Thyroid gland (tissue), 4 donors: ENCODE measurements around the gene ITGA8. TPM values are rescaled to one million over a fixed set of nuclear protein-coding genes. Genes with fewer than 3 reads are reported as not detected.
"Not testable (repeated sequence)": the region's sequence is repeated elsewhere in the genome, so short reads cannot be mapped to it uniquely, and the experiment has no call there.

Source experiments
- DNase-seq, 2 donors: peaks; one replicate each; pipeline ENCODE4 v3.0.0-alpha.2; 2019
- H3K27ac ChIP-seq, 3 donors: fragments of 200-600 bp; sonication (generic); 1 replicate in 2 of 3; 2 replicates in 1 of 3; pipeline ENCODE4 v1.5.1; 2016 to 2019; ENCODE audit warnings: mild to moderate bottlenecking in 1 of 3, moderate library complexity in 1 of 3
- H3K27me3 ChIP-seq: fragments of 200-600 bp; sonication (generic); one replicate; pipeline ENCODE4 v1.5.1; 2019
- H3K36me3 ChIP-seq, 2 donors: fragments of 200-600 bp; sonication (generic); one replicate each; pipeline ENCODE4 v1.5.1; 2016 to 2019
- H3K4me1 ChIP-seq, 2 donors: fragments of 200-600 bp; sonication (generic); one replicate each; pipeline ENCODE4 v1.5.1; 2017 to 2019
- H3K4me3 ChIP-seq, 3 donors: fragments of 200-600 bp; sonication (generic); replicated peaks in 1 of 3; 1 replicate in 2 of 3; 2 replicates in 1 of 3; pipeline ENCODE4 v1.5.1; 2016; ENCODE audit warnings: mild to moderate bottlenecking in 1 of 3
- H3K9me3 ChIP-seq: fragments of 200-600 bp; sonication (generic); one replicate; pipeline ENCODE4 v1.5.1; 2017
- CTCF ChIP-seq, 6 experiments: fragments of 200-600 bp in 3 of 6; fragments of 450-650 bp in 3 of 6; sonication (generic) in 3 of 6; IDR thresholded peaks; one replicate each; pipeline ENCODE4 v1.5.1; 2016 to 2019; ENCODE audit warnings: antibody characterized with exemption in 6 of 6, mild to moderate bottlenecking in 2 of 6, inconsistent platforms in 1 of 6, moderate library complexity in 1 of 6
- POLR2A ChIP-seq, 2 donors: fragments of 450-650 bp; IDR thresholded peaks; one replicate each; pipeline ENCODE4 v1.6.1; 2017; ENCODE audit warnings: antibody characterized with exemption in 2 of 2, mild to moderate bottlenecking in 2 of 2, moderate library complexity in 1 of 2
- WGBS, 2 donors: methylation state at CpG; one replicate each; pipeline ENCODE4 v1.1.5; 2017; 5-methylcytosine and 5-hydroxymethylcytosine counted together
- intact Hi-C: fragments of 100-400 bp; cut with DNase I; formaldehyde crosslinking; loops from one replicate; pipeline ENCODE4 v1.15.1; 2023
- total RNA-seq, 4 donors: library from RNA; depleted of rRNA; stranded (reverse); fragments of >200 nt; gene quantifications; one replicate each; pipeline ENCODE4 v1.2.3, GENCODE V29; 2016

Gene ITGA8
- total RNA-seq, 4 donors from 2014 or later, result 4.6 to 14.8 (median 4.9) TPM

GRCh38 chr10:15640536-15641085 lies 79.1 kb downstream of the ITGA8 start:
- 70 to 86% methylated on average over 5 of the region's 5 CpGs for WGBS, 2 donors
- intact Hi-C loops, result no loop called here

GRCh38 chr10:15636446-15636845 lies 83.3 kb downstream of the ITGA8 start:
- 90 to 91% methylated on average over 3 of the region's 3 CpGs for WGBS, 2 donors
- H3K27ac ChIP-seq, result no peak overlapping the region
- DNase-seq, result no peak
- no peaks in the 10 kb centered on the region for H3K36me3 ChIP-seq
- intact Hi-C loops, result no loop called here
- no peaks in the 10 kb centered on the region for H3K27me3 ChIP-seq
- H3K9me3 ChIP-seq, result no peaks in the 10 kb centered on the region
- no peak overlapping the region for H3K4me3 ChIP-seq
- TF ChIP-seq POLR2A (IDR thresholded peaks at IDR 0.05) (no peak), CTCF (IDR thresholded peaks at IDR 0.05) (no peak)
- no peaks in the 10 kb centered on the region for H3K4me1 ChIP-seq

More at GRCh38 chr10:15640536-15641085, 79.1 kb downstream of the ITGA8 start:
- Histone ChIP-seq H3K4me3 (no peak overlapping the region), H3K4me1 (no peaks in the 10 kb centered on the region), H3K36me3 (no peaks in the 10 kb centered on the region), H3K27me3 (no peaks in the 10 kb centered on the region), H3K27ac (no peak overlapping the region), H3K9me3 (no peaks in the 10 kb centered on the region)
- no peak for DNase-seq
- no peak for TF ChIP-seq POLR2A (IDR thresholded peaks at IDR 0.05)
- TF ChIP-seq CTCF (IDR thresholded peaks at IDR 0.05), result no peak

- no peak overlapping the region for H3K27ac ChIP-seq
- no peaks in the 10 kb centered on the region for H3K27me3 ChIP-seq
- no peaks in the 10 kb centered on the region for H3K36me3 ChIP-seq
- H3K9me3 ChIP-seq, result no peaks in the 10 kb centered on the region
- no peak overlapping the region for H3K4me3 ChIP-seq
- no peak for DNase-seq
- peaks cover 0 to 3% of the 10 kb centered on the region in 2 donors for H3K4me1 ChIP-seq
- 72 to 73% methylated on average over 4 of the region's 4 CpGs for WGBS, 2 donors
- intact Hi-C loops, result no loop called here
- TF ChIP-seq POLR2A (IDR thresholded peaks at IDR 0.05) (no peak), CTCF (IDR thresholded peaks at IDR 0.05) (no peak)
Observed at GRCh38 chr10:15632456-15633091, 87.1 kb downstream of the ITGA8 start.

- H3K4me1 ChIP-seq, H3K36me3 ChIP-seq, intact Hi-C loops, H3K27ac ChIP-seq, H3K27me3 ChIP-seq, H3K4me3 ChIP-seq, H3K9me3 ChIP-seq, DNase-seq: not testable (repeated sequence)
- 86 to 91% methylated on average over 3 of the region's 3 CpGs for WGBS, 2 donors
Observed at GRCh38 chr10:15631205-15631604, 88.5 kb downstream of the ITGA8 start.

- H3K4me3 ChIP-seq, result no peak overlapping the region
- no peaks in the 10 kb centered on the region for H3K9me3 ChIP-seq
- intact Hi-C loops, result no loop called here
- H3K27me3 ChIP-seq, result no peaks in the 10 kb centered on the region
- no peak for TF ChIP-seq CTCF (IDR thresholded peaks at IDR 0.05)
- no peak for TF ChIP-seq POLR2A (IDR thresholded peaks at IDR 0.05)
- H3K27ac ChIP-seq, result no peak overlapping the region
- H3K4me1 ChIP-seq, result peaks cover 0 to 3% of the 10 kb centered on the region in 2 donors
- 74 to 78% methylated on average over 5 of the region's 5 CpGs for WGBS, 2 donors
- no peaks in the 10 kb centered on the region for H3K36me3 ChIP-seq
- DNase-seq, result peak in 1 of 2 donors; percentile 3
Observed at GRCh38 chr10:15630353-15630752, 89.4 kb downstream of the ITGA8 start.
